Activated naive CD4-positive, alpha-beta T cell treated with anti-CD3 and anti-CD28 coated beads, Interleukin-2, amount 50 U/mL, for 72 hours (primary cell): ENCODE measurements around the gene SMIM44. TPM values are rescaled to one million over a fixed set of nuclear protein-coding genes. Genes with fewer than 3 reads are reported as not detected.

Experiments used
- ATAC-seq, 2 donors: fragments of 150-1000 bp; cut with Tn5 transposase; 2 replicates each; pipeline ENCODE4 v1.10.0; 2021; ENCODE audit warnings: mild to moderate bottlenecking in 2 of 2, moderate library complexity in 2 of 2
- DNase-seq, 2 donors: peaks; one replicate each; pipeline ENCODE4 v3.0.0; 2021 to 2022; ENCODE audit warnings: low spot score in 2 of 2
- H3K27ac Mint-ChIP-seq, 2 donors: one replicate each; pipeline ENCODE4 v1.8.0; 2022; ENCODE audit warnings: mild to moderate bottlenecking in 2 of 2, mixed read lengths in 2 of 2
- H3K36me3 Mint-ChIP-seq, 2 donors: one replicate each; pipeline ENCODE4 v1.8.0; 2022; ENCODE audit warnings: mixed read lengths in 2 of 2
- H3K9me3 Mint-ChIP-seq, 2 donors: one replicate each; pipeline ENCODE4 v1.8.0; 2022; ENCODE audit warnings: mixed read lengths in 2 of 2
- total RNA-seq, 2 donors: library from RNA; stranded (reverse); gene quantifications; one replicate each; pipeline ENCODE4 v1.2.3, GENCODE V29; 2022

SMIM44 gene
- total RNA-seq, 2 donors from 2014 or later, result not detected

GRCh38 chr19:3471954-3472655 is 11.1 kb downstream of the SMIM44 start:
- H3K27ac Mint-ChIP-seq, result no peak overlapping the region
- peak; percentile 50 to 57 for ATAC-seq
- H3K36me3 Mint-ChIP-seq, result peaks cover 0 to 6% of the 10 kb centered on the region in 2 donors

DNA sequence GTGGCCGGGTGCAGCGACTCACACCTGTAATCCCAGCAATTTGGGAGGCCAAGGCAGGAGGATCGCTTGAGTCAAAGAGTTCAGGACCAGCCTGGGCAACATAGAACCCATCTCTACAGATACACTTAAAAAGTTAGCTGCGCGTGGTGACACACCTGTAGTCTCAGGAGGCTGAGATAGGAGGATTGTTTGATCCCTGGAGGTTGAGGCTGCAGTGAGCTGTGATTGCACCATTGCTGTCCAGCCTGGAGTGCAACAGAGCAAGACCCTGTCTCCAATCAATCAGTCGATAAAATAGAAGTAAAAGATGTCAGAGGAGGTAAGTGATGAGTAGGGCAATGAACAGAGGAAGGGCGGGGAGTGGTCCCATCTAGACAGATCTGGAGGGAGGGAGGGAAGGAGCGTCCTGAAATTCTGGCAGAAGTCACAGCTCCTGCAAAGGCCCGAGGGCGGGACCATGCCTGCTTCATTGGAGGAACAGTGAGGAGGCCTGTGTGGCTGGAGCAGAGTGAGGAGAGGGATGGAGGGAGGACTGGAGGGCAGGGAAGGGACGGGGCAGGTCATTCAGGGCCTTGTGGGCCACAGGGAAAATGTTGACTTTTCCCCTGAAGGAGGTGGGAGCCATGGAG is 12.6 kb downstream of the SMIM44 start:
- H3K36me3 Mint-ChIP-seq, result peaks cover 0 to 6% of the 10 kb centered on the region in 2 donors
- no peak overlapping the region for H3K27ac Mint-ChIP-seq
- DNase-seq (no peak), ATAC-seq (no peak)
- H3K9me3 Mint-ChIP-seq, result peaks cover 0 to 9% of the 10 kb centered on the region in 2 donors

More at GRCh38 chr19:3471954-3472655, 11.1 kb downstream of the SMIM44 start:
- DNase-seq, result peak in 1 of 2 donors; percentile 64
- H3K9me3 Mint-ChIP-seq, result peaks cover 0 to 9% of the 10 kb centered on the region in 2 donors

GRCh38 chr19:3469638-3470499 is 13.4 kb downstream of the SMIM44 start:
- no peak overlapping the region for H3K27ac Mint-ChIP-seq
- peaks cover 0 to 9% of the 10 kb centered on the region in 2 donors for H3K9me3 Mint-ChIP-seq
- DNase-seq (no peak), ATAC-seq (no peak)
- peaks cover 0 to 6% of the 10 kb centered on the region in 2 donors for H3K36me3 Mint-ChIP-seq

- H3K9me3 Mint-ChIP-seq, result peaks cover 0 to 9% of the 10 kb centered on the region in 2 donors
- peaks cover 0 to 6% of the 10 kb centered on the region in 2 donors for H3K36me3 Mint-ChIP-seq
- H3K27ac Mint-ChIP-seq, result no peak overlapping the region
- ATAC-seq (no peak), DNase-seq (no peak)
These were observed 15.0 kb downstream of the SMIM44 start for GRCh38 chr19:3468211-3468610.

GRCh38 chr19:3467437-3468198 is 15.6 kb downstream of the SMIM44 start:
- Mint-ChIP-seq H3K9me3 (peaks cover 0 to 9% of the 10 kb centered on the region in 2 donors), H3K27ac (no peak overlapping the region), H3K36me3 (peaks cover 0 to 8% of the 10 kb centered on the region in 2 donors)
- no peak for ATAC-seq
- no peak for DNase-seq

- DNase-seq (no peak), ATAC-seq (no peak)
- H3K27ac Mint-ChIP-seq, result no peak overlapping the region
- H3K36me3 Mint-ChIP-seq, result peaks cover 0 to 10% of the 10 kb centered on the region in 2 donors
- H3K9me3 Mint-ChIP-seq, result peaks cover 0 to 9% of the 10 kb centered on the region in 2 donors
These were observed 16.6 kb downstream of the SMIM44 start for GRCh38 chr19:3466635-3467034.

- peak overlapping the region in 1 of 2 donors; percentile 52 for H3K27ac Mint-ChIP-seq
- DNase-seq (no peak), ATAC-seq (no peak)
- peaks cover 0 to 10% of the 10 kb centered on the region in 2 donors for H3K36me3 Mint-ChIP-seq
- H3K9me3 Mint-ChIP-seq, result peaks cover 0 to 9% of the 10 kb centered on the region in 2 donors
These were observed 17.7 kb downstream of the SMIM44 start for GRCh38 chr19:3465552-3465951.

GRCh38 chr19:3464587-3465235 is 18.5 kb downstream of the SMIM44 start:
- H3K27ac Mint-ChIP-seq, result no peak overlapping the region
- no peak for ATAC-seq
- peaks cover 0 to 10% of the 10 kb centered on the region in 2 donors for H3K36me3 Mint-ChIP-seq
- peaks cover 0 to 9% of the 10 kb centered on the region in 2 donors for H3K9me3 Mint-ChIP-seq
- DNase-seq, result no peak

DNA sequence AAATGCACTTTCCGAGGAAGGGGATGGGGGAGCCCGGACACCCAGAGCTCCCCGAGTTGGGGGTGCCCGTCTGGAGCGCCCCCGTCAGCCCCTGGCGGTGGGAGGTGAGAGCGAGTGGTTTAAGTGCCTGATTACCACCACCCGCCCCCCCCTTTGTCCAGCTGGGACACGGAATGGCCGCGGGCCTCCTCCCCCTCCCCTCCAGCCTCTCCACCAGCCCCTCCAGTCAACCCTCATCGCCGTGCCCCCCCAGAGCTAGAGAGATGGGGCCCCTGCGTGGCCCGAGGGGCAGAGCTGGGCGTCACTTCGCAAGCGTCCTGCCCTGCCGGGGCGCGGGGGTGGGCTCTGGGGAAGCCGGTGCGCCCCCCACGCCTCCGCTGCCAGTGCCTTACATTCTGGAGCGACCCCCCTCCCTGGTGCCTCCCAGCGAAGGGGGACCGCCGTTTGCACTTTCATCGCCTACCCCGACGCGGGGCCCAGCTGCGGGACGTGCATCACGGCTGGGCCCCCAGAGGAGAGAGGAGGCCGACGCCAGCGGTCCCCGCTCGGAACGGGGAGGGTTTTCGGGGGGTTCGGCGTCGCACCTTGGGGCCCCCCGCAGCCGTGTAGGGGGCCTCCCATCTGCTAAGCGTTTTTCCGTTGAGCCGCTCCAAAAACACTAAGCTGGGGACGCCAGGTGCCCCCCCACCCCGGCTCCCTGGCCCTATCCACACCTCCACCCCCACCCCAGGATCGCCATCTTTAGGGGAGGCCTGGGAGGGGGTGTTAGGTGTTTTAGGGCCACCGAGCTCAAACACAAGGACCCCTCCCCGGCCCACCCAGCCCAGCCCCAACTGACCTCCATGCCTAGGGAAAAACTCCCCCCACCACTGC is 19.3 kb downstream of the SMIM44 start:
- no peak for DNase-seq
- Mint-ChIP-seq H3K36me3 (peaks cover 0 to 10% of the 10 kb centered on the region in 2 donors), H3K27ac (no peak overlapping the region), H3K9me3 (peaks cover 0 to 9% of the 10 kb centered on the region in 2 donors)
- no peak for ATAC-seq

DNA sequence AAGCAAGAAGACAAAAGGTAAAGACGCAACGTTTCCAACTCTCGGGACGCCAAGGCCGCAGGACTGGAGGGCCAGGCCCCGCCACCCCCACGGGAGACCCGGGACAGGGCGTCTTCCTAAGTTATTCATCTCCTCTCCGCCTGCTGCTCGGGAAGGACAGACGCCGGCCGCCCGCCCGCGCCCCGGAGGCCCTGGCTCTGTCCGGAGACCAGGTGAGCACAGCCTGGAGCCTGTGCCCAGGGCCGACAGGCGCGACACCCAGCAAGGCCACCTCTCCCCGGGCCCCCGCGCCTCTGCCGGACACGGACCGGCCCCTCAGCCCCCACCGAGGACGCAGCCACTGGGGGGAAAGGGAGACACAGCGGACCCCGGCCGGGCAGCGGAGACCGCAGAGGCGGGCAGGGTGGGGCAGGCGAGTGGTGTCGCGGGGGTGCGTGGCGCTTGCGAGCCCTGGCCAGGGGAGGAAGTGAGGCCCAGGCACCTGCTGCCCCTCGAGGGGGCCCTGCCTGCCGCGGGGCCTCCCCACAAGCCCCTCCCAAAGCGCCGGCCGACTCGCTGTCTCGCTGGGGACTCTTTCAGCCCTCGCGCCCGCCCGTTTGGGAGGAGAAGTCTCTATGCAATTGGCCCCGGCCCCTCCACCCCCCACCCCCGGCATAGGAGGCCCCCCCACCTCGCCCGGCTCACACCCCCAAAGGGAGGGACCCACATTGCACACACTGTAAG is 20.1 kb downstream of the SMIM44 start:
- H3K36me3 Mint-ChIP-seq, result peaks cover 0 to 4% of the 10 kb centered on the region in 2 donors
- H3K27ac Mint-ChIP-seq, result no peak overlapping the region
- DNase-seq (no peak), ATAC-seq (no peak)
- H3K9me3 Mint-ChIP-seq, result peaks cover 0 to 4% of the 10 kb centered on the region in 2 donors

- ATAC-seq (no peak), DNase-seq (no peak)
- H3K27ac Mint-ChIP-seq, result no peak overlapping the region
- H3K36me3 Mint-ChIP-seq, result peaks cover 0 to 4% of the 10 kb centered on the region in 2 donors
- no peaks in the 10 kb centered on the region for H3K9me3 Mint-ChIP-seq
These were observed 23.2 kb downstream of the SMIM44 start for GRCh38 chr19:3459965-3460582.

DNA sequence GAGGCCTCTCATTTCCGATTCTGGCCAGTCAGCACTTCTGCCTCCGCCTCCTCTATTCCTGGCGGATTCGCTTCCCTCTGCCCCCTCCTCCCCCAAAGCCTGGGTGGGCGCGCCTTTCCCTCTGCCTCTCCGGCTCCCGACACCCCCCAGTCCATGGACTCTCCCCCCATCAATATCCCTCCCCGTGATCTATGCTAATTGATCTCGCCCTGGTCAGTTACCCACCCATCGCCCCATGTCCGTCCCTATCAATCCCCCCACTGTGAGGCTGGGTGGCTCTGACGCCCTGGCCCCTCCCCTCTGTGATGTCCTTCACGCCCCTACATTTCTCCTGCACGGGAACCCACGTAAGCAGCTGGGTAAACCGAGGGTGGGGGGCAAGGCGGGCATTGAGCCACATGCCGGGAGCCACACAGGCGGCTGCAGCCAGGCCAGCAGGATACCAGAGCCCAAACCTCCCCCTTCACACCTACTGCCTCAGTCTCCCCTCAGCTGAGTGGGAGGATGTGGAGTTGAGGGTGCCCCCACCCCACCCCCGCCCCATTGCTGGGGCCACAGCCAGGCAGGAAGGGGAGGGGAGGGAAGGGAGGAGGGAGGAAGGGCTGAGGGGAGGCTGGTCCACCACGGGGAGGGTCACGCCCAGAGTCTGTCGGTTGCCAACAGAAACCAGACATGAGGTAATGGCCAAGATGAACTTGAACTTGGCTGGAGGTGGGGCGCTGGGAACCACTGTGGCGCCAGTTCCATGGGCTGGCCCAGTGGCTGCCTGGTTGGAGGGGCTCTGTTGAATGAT is 24.0 kb downstream of the SMIM44 start:
- ATAC-seq (no peak), DNase-seq (no peak)
- Mint-ChIP-seq H3K9me3 (no peaks in the 10 kb centered on the region), H3K27ac (no peak overlapping the region), H3K36me3 (peaks cover 0 to 4% of the 10 kb centered on the region in 2 donors)

DNA sequence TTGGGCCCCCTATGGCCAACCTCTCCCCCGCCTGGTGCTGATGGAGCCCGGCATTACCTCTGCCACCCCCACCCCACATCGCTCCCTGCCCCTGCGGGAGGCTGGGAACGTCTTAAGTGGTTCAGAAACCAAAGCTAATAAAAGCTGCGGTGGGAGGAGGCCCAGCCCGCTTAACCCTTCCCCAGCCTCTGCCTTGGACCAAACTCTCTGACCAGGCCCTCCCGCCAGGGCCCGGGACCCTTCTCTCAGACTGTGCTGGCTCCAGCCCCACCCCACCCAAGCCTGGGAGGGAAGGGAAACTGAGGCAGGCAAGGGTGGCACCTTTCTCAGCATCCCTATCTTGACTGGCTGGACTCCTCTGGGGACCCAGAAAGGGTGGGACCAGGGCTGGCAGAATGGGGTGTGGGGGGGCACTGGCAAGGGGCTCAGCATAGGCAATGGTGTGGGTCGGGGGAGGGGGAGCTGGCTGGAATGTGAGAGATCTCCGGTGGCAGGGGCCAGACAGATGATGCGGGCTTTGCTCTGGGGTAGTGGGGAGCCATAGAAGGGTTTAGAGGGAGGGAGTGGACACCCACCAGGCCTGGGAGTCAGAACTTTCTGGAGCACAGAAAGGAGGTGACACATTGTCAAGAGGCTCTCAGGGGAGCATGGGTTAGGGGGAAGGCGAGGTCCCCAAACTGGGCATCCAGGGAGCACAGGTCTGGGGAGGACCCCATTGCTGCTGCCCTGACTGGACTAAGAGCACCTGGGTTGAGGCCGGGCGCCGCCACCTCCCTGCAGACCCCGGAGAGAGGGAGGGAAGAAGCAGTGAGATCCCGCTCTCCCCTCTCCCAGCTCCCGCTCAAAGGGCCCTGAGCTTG is 24.8 kb downstream of the SMIM44 start:
- ATAC-seq (no peak), DNase-seq (no peak)
- H3K36me3 Mint-ChIP-seq, result peaks cover 0 to 4% of the 10 kb centered on the region in 2 donors
- peak overlapping the region in 1 of 2 donors; percentile 37 for H3K27ac Mint-ChIP-seq
- no peaks in the 10 kb centered on the region for H3K9me3 Mint-ChIP-seq
